GM23338 (cell line): ENCODE results near the gene MGAT3. TPM values are rescaled to one million over a fixed set of nuclear protein-coding genes. Genes with fewer than 3 reads are reported as not detected.
A peak's percentile ranks its signal among the peaks of the same experiment; 100 is the strongest.

Experiments
- ATAC-seq: fragments of 200-7000 bp; cut with Tn5 transposase; 3 replicates; pipeline ENCODE4 v1.9.1; 2020
- DNase-seq: peaks from one replicate; pipeline ENCODE4 v3.0.0-alpha.2; 2015; ENCODE audit warnings: low spot score
- H2AFZ ChIP-seq: fragments of 200-600 bp; sonication (generic); 2 replicates; pipeline ENCODE4 v1.8.0; 2016; ENCODE audit warnings: antibody characterized with exemption, mild to moderate bottlenecking, moderate library complexity
- H3F3A ChIP-seq: fragments of 200-600 bp; sonication (generic); replicated peaks from 2 replicates; pipeline ENCODE4 v1.8.0; 2017; ENCODE audit warnings: antibody characterized with exemption, mixed run types, low read depth
- H3K27ac ChIP-seq: fragments of 200-600 bp; sonication (generic); 2 replicates; pipeline ENCODE4 v1.6.1; 2016; ENCODE audit warnings: low read depth
- H3K27me3 ChIP-seq: fragments of 200-600 bp; sonication (generic); 2 replicates; pipeline ENCODE4 v1.8.0; 2016; ENCODE audit warnings: mild to moderate bottlenecking, mixed run types, moderate library complexity; ENCODE audit not compliant: insufficient read depth
- H3K36me3 ChIP-seq: fragments of 200-600 bp; sonication (generic); 2 replicates; pipeline ENCODE4 v1.8.0; 2016; ENCODE audit warnings: mild to moderate bottlenecking; ENCODE audit not compliant: insufficient read depth
- H3K4me1 ChIP-seq: fragments of 200-600 bp; sonication (generic); 2 replicates; pipeline ENCODE4 v1.8.0; 2016; ENCODE audit warnings: mild to moderate bottlenecking, moderate library complexity; ENCODE audit not compliant: insufficient read depth
- H3K4me2 ChIP-seq: fragments of 200-600 bp; sonication (generic); 2 replicates; pipeline ENCODE4 v1.7.1; 2017; ENCODE audit warnings: mixed run types
- H3K4me3 ChIP-seq: fragments of 200-600 bp; sonication (generic); 2 replicates; pipeline ENCODE4 v1.6.1; 2016; ENCODE audit warnings: mixed run types
- H3K79me2 ChIP-seq: fragments of 200-600 bp; sonication (generic); replicated peaks from 2 replicates; pipeline ENCODE4 v1.8.0; 2017; ENCODE audit warnings: mild to moderate bottlenecking; ENCODE audit not compliant: insufficient read depth
- H3K9me2 ChIP-seq: fragments of 200-600 bp; sonication (generic); 2 replicates; pipeline ENCODE4 v1.8.0; 2017; ENCODE audit not compliant: insufficient read depth
- H4K20me1 ChIP-seq: fragments of 200-600 bp; sonication (generic); replicated peaks from 2 replicates; pipeline ENCODE4 v1.8.0; 2017; ENCODE audit warnings: mild to moderate bottlenecking; ENCODE audit not compliant: insufficient read depth
- H3K27ac Mint-ChIP-seq: 2 replicates; pipeline ENCODE4 v1.8.0; 2020; ENCODE audit warnings: inconsistent platforms, mild to moderate bottlenecking, moderate library complexity, mixed read lengths
- H3K27me3 Mint-ChIP-seq: 3 replicates; pipeline ENCODE4 v1.8.0; 2022; ENCODE audit warnings: low read depth, mild to moderate bottlenecking, moderate library complexity, mixed read lengths, inconsistent platforms; ENCODE audit not compliant: insufficient read depth, poor library complexity
- H3K36me3 Mint-ChIP-seq: 3 replicates; pipeline ENCODE4 v1.8.0; 2021; ENCODE audit warnings: low read depth, mild to moderate bottlenecking, inconsistent platforms, moderate library complexity, mixed read lengths
- H3K4me1 Mint-ChIP-seq: 3 replicates; pipeline ENCODE4 v1.8.0; 2020; ENCODE audit warnings: mild to moderate bottlenecking, inconsistent platforms, mixed read lengths
- H3K4me3 Mint-ChIP-seq: 3 replicates; pipeline ENCODE4 v1.8.0; 2021; ENCODE audit warnings: moderate library complexity, mild to moderate bottlenecking, inconsistent platforms, mixed read lengths
- H3K9me3 Mint-ChIP-seq: 3 replicates; pipeline ENCODE4 v1.8.0; 2020; ENCODE audit warnings: moderate library complexity, mild to moderate bottlenecking, inconsistent platforms, mixed read lengths
- CREB1 ChIP-seq: fragments of 250-450 bp; sonication (Bioruptor Pico); IDR thresholded peaks from 2 replicates; pipeline ENCODE4 v1.5.0; 2020; ENCODE audit warnings: low read depth, mild to moderate bottlenecking, moderate library complexity
- ETS1 ChIP-seq: IDR thresholded peaks from 2 replicates; pipeline ENCODE4 v1.6.1; 2016; ENCODE audit warnings: antibody characterized with exemption
- EZH2 ChIP-seq: fragments of 200-600 bp; sonication (generic); IDR thresholded peaks from one replicate; pipeline ENCODE4 v1.8.0; 2017; ENCODE audit warnings: antibody characterized with exemption, mild to moderate bottlenecking, low read depth; ENCODE audit not compliant: unreplicated experiment
- EZH2phosphoT487 ChIP-seq: fragments of 200-600 bp; sonication (generic); IDR thresholded peaks from one replicate; pipeline ENCODE4 v1.8.1; 2018; ENCODE audit warnings: antibody characterized with exemption; ENCODE audit not compliant: unreplicated experiment
- JUNB ChIP-seq: IDR thresholded peaks from one replicate; pipeline ENCODE4 v1.6.1; 2016; ENCODE audit warnings: antibody characterized with exemption; ENCODE audit not compliant: unreplicated experiment
- ZNF114 ChIP-seq: fragments of 250-450 bp; sonication (Bioruptor Pico); IDR thresholded peaks from 2 replicates; pipeline ENCODE4 v1.5.0; 2020; ENCODE audit warnings: mild to moderate bottlenecking, moderate library complexity
- ZNF331 ChIP-seq: fragments of 250-450 bp; sonication (Bioruptor Pico); IDR thresholded peaks from 2 replicates; pipeline ENCODE4 v1.5.0; 2020; ENCODE audit warnings: low read depth, mild to moderate bottlenecking, moderate library complexity
- polyA plus RNA-seq: library from polyadenylated mRNA; unstranded; fragments of >200 nt; fragmentation: Nextera tagmentation; extraction: Ambion mirVana; gene quantifications from 2 replicates; pipeline ENCODE4 v1.2.1, GENCODE V29; 2016
- total RNA-seq: library from RNA; depleted of rRNA; stranded (reverse); fragments of >200 nt; shearing (Covaris generic); gene quantifications from 2 replicates; pipeline ENCODE4 v1.2.3, GENCODE V29; 2014
- TF ChIP-seq, protein P1 (sequence below): fragments of 250-450 bp; sonication (Bioruptor Pico); IDR thresholded peaks from 2 replicates; pipeline ENCODE4 v1.5.0; 2020; ENCODE audit warnings: mild to moderate bottlenecking, moderate library complexity

Gene MGAT3
- total and polyA plus RNA-seq, 2 experiments from 2014 or later, result 1.7 to 10.2 TPM

DNA sequence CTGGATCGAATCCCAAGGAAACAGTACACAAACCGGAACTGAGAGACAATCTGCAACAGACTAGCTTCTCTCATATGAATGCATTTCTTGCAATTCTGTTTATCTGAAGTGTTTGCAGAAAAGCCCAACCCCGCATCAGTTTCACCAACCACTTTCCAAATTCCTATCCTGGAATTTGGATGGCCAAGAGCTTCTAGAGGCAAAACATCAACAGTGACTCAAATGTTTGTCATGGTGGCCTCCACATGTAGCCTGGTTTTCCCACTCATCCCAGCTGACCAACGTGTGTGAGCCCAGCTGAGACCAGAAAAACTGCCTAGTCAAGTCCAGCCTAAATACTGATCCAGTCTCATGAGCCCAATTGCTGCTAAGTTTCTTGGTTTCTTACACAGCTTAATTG lies 36.9 kb downstream of the MGAT3 start:
- H4K20me1 ChIP-seq, result 0 out of 2 replicates have a peak, but pooled peaks cover 3% of the 10 kb centered on the region
- no peak overlapping the region for H2AFZ ChIP-seq
- H3F3A ChIP-seq, result no peaks in the 10 kb centered on the region; the same call in 1 of the 2 replicates
- H3K9me2 ChIP-seq, result no peaks in the 10 kb centered on the region
- H3K4me2 ChIP-seq, result no peak overlapping the region
- 0 out of 2 replicates have a peak, but pooled peaks cover 6% of the 10 kb centered on the region for H3K27me3 ChIP-seq
- ATAC-seq, result no peak
- TF ChIP-seq, protein P1, sequence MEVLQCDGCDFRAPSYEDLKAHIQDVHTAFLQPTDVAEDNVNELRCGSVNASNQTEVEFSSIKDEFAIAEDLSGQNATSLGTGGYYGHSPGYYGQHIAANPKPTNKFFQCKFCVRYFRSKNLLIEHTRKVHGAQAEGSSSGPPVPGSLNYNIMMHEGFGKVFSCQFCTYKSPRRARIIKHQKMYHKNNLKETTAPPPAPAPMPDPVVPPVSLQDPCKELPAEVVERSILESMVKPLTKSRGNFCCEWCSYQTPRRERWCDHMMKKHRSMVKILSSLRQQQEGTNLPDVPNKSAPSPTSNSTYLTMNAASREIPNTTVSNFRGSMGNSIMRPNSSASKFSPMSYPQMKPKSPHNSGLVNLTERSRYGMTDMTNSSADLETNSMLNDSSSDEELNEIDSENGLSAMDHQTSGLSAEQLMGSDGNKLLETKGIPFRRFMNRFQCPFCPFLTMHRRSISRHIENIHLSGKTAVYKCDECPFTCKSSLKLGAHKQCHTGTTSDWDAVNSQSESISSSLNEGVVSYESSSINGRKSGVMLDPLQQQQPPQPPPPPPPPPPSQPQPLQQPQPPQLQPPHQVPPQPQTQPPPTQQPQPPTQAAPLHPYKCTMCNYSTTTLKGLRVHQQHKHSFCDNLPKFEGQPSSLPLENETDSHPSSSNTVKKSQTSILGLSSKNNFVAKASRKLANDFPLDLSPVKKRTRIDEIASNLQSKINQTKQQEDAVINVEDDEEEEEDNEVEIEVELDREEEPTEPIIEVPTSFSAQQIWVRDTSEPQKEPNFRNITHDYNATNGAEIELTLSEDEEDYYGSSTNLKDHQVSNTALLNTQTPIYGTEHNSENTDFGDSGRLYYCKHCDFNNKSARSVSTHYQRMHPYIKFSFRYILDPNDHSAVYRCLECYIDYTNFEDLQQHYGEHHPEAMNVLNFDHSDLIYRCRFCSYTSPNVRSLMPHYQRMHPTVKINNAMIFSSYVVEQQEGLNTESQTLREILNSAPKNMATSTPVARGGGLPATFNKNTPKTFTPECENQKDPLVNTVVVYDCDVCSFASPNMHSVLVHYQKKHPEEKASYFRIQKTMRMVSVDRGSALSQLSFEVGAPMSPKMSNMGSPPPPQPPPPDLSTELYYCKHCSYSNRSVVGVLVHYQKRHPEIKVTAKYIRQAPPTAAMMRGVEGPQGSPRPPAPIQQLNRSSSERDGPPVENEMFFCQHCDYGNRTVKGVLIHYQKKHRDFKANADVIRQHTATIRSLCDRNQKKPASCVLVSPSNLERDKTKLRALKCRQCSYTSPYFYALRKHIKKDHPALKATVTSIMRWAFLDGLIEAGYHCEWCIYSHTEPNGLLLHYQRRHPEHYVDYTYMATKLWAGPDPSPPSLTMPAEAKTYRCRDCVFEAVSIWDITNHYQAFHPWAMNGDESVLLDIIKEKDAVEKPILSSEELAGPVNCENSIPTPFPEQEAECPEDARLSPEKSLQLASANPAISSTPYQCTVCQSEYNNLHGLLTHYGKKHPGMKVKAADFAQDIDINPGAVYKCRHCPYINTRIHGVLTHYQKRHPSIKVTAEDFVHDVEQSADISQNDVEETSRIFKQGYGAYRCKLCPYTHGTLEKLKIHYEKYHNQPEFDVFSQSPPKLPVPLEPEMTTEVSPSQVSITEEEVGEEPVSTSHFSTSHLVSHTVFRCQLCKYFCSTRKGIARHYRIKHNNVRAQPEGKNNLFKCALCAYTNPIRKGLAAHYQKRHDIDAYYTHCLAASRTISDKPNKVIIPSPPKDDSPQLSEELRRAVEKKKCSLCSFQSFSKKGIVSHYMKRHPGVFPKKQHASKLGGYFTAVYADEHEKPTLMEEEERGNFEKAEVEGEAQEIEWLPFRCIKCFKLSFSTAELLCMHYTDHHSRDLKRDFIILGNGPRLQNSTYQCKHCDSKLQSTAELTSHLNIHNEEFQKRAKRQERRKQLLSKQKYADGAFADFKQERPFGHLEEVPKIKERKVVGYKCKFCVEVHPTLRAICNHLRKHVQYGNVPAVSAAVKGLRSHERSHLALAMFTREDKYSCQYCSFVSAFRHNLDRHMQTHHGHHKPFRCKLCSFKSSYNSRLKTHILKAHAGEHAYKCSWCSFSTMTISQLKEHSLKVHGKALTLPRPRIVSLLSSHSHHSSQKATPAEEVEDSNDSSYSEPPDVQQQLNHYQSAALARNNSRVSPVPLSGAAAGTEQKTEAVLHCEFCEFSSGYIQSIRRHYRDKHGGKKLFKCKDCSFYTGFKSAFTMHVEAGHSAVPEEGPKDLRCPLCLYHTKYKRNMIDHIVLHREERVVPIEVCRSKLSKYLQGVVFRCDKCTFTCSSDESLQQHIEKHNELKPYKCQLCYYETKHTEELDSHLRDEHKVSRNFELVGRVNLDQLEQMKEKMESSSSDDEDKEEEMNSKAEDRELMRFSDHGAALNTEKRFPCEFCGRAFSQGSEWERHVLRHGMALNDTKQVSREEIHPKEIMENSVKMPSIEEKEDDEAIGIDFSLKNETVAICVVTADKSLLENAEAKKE (CRISPR knock-in tag), result no peak
- TF ChIP-seq CREB1 (CRISPR knock-in tag) (no peak), ZNF114 (CRISPR knock-in tag) (no peak), EZH2 (no peak), ZNF331 (CRISPR knock-in tag) (no peak), JUNB (no peak), ETS1 (no peak), EZH2phosphoT487 (no peak)
- 0 out of 2 replicates have a peak overlapping the region, but pooled peaks have one; percentile 40 for H3K27ac ChIP-seq
- peaks cover 25% of the 10 kb centered on the region for H3K27me3 Mint-ChIP-seq
- no peak overlapping the region for H3K27ac Mint-ChIP-seq
- no peaks in the 10 kb centered on the region for H3K36me3 ChIP-seq
- no peak overlapping the region for H3K4me3 ChIP-seq
- no peaks in the 10 kb centered on the region for H3K79me2 ChIP-seq
- H3K4me1 Mint-ChIP-seq, result peaks cover 10% of the 10 kb centered on the region
- no peak overlapping the region for H3K4me3 Mint-ChIP-seq
- no peaks in the 10 kb centered on the region; the same call in 2 of the 3 replicates for H3K9me3 Mint-ChIP-seq
- no peaks in the 10 kb centered on the region for H3K36me3 Mint-ChIP-seq
- no peak for DNase-seq
- no peaks in the 10 kb centered on the region for H3K4me1 ChIP-seq
